HL-60 (cell line): ENCODE results near the gene GVQW3.

Experiments used
- CTCF ChIP-seq: IDR thresholded peaks from one replicate; pipeline ENCODE4 v1.5.1; 2011; ENCODE audit warnings: low read length, control low read depth, inconsistent platforms; ENCODE audit not compliant: insufficient read depth
- GABPA ChIP-seq: IDR thresholded peaks from 2 replicates; pipeline ENCODE4 v1.6.1; 2012; ENCODE audit warnings: low read depth
- REST ChIP-seq: IDR thresholded peaks from 2 replicates; pipeline ENCODE4 v1.6.1; 2012; ENCODE audit warnings: low read depth; ENCODE audit not compliant: insufficient replicate concordance

GRCh38 chr11:76336597-76336996 is 44.5 kb upstream of the GVQW3 start:
- TF ChIP-seq CTCF (no peak), REST (no peak), GABPA (no peak)
